KOPT-K1 (cell line): ENCODE measurements around the gene GOLGA8B.
"Not testable (repeated sequence)": the region's sequence is repeated elsewhere in the genome, so short reads cannot be mapped to it uniquely, and the experiment has no call there.

Experiments
- H3K27ac ChIP-seq: fragments of 200-600 bp; sonication (generic); 2 replicates; pipeline ENCODE4 v1.5.1; 2016; ENCODE audit warnings: antibody characterized with exemption, mild to moderate bottlenecking, low read depth, low read length; ENCODE audit not compliant: poor library complexity, severe bottlenecking
- H3K36me3 ChIP-seq: fragments of 200-600 bp; sonication (generic); 2 replicates; pipeline ENCODE4 v1.5.1; 2017; ENCODE audit warnings: antibody characterized with exemption, mild to moderate bottlenecking, low read length, moderate library complexity; ENCODE audit not compliant: insufficient read depth
- H3K9me3 ChIP-seq: fragments of 200-600 bp; sonication (generic); 2 replicates; pipeline ENCODE4 v1.5.1; 2017; ENCODE audit warnings: antibody characterized with exemption, low read length, mild to moderate bottlenecking; ENCODE audit not compliant: insufficient read depth, poor library complexity, severe bottlenecking

GOLGA8B gene

GRCh38 chr15:34581687-34582460 is 1.6 kb downstream of the GOLGA8B start:
- not testable (repeated sequence) for H3K9me3 ChIP-seq, H3K36me3 ChIP-seq
- peak overlapping the region; percentile 74 for H3K27ac ChIP-seq

- Histone ChIP-seq H3K36me3 (no peaks in the 10 kb centered on the region), H3K27ac (no peak overlapping the region), H3K9me3 (no peaks in the 10 kb centered on the region)
Measured at GRCh38 chr15:34581043-34581365, 2.4 kb downstream of the GOLGA8B start.

- H3K27ac ChIP-seq, H3K9me3 ChIP-seq, H3K36me3 ChIP-seq: not testable (repeated sequence)
Measured at GRCh38 chr15:34580251-34581042, 3.0 kb downstream of the GOLGA8B start.

- Histone ChIP-seq H3K9me3 (no peaks in the 10 kb centered on the region), H3K36me3 (no peaks in the 10 kb centered on the region), H3K27ac (no peak overlapping the region)
Measured at GRCh38 chr15:34578283-34578674, 5.2 kb downstream of the GOLGA8B start.

GRCh38 chr15:34577658-34578282 is 5.7 kb downstream of the GOLGA8B start:
- not testable (repeated sequence) for H3K9me3 ChIP-seq, H3K27ac ChIP-seq, H3K36me3 ChIP-seq

GRCh38 chr15:34575035-34575434 is 8.4 kb downstream of the GOLGA8B start:
- not testable (repeated sequence) for H3K36me3 ChIP-seq, H3K9me3 ChIP-seq, H3K27ac ChIP-seq

GRCh38 chr15:34572921-34573320 is 10.5 kb downstream of the GOLGA8B start:
- H3K27ac ChIP-seq, H3K36me3 ChIP-seq, H3K9me3 ChIP-seq: not testable (repeated sequence)

GRCh38 chr15:34572019-34572641 is 11.3 kb downstream of the GOLGA8B start:
- H3K9me3 ChIP-seq, H3K36me3 ChIP-seq, H3K27ac ChIP-seq: not testable (repeated sequence)

GRCh38 chr15:34569670-34570396 is 13.6 kb downstream of the GOLGA8B start:
- not testable (repeated sequence) for H3K36me3 ChIP-seq, H3K9me3 ChIP-seq, H3K27ac ChIP-seq

GRCh38 chr15:34567174-34567573 is 16.3 kb downstream of the GOLGA8B start:
- H3K27ac ChIP-seq, H3K36me3 ChIP-seq, H3K9me3 ChIP-seq: not testable (repeated sequence)

GRCh38 chr15:34564711-34565110 is 18.7 kb downstream of the GOLGA8B start:
- H3K36me3 ChIP-seq, H3K9me3 ChIP-seq, H3K27ac ChIP-seq: not testable (repeated sequence)

GRCh38 chr15:34560814-34561213 is 22.6 kb downstream of the GOLGA8B start:
- not testable (repeated sequence) for H3K36me3 ChIP-seq, H3K9me3 ChIP-seq, H3K27ac ChIP-seq

GRCh38 chr15:34559764-34560163 is 23.7 kb downstream of the GOLGA8B start:
- not testable (repeated sequence) for H3K27ac ChIP-seq, H3K36me3 ChIP-seq, H3K9me3 ChIP-seq

- H3K27ac ChIP-seq, H3K9me3 ChIP-seq, H3K36me3 ChIP-seq: not testable (repeated sequence)
Measured at GRCh38 chr15:34555162-34555561, 28.3 kb downstream of the GOLGA8B start.

- not testable (repeated sequence) for H3K27ac ChIP-seq, H3K9me3 ChIP-seq, H3K36me3 ChIP-seq
Measured at GRCh38 chr15:34554716-34555115, 28.7 kb downstream of the GOLGA8B start.
